DOHH2 (cell line): ENCODE results near the gene SMAP1.

Experiments
- H3F3A ChIP-seq: fragments of 200-600 bp; sonication (generic), shearing (Covaris generic); 2 replicates; pipeline ENCODE4 v1.6.0; 2016; ENCODE audit warnings: antibody characterized with exemption, mild to moderate bottlenecking; ENCODE audit not compliant: control insufficient read depth, insufficient read depth
- H3K27ac ChIP-seq: fragments of 200-600 bp; sonication (generic); 2 replicates; pipeline ENCODE4 v1.5.1; 2014; ENCODE audit warnings: low read depth, mild to moderate bottlenecking, low read length, moderate library complexity
- H3K27me3 ChIP-seq: fragments of 200-600 bp; sonication (generic); 2 replicates; pipeline ENCODE4 v1.6.1; 2014; ENCODE audit warnings: mild to moderate bottlenecking, low read length, mixed read lengths; ENCODE audit not compliant: control insufficient read depth
- H3K36me3 ChIP-seq: fragments of 200-600 bp; sonication (generic); 2 replicates; pipeline ENCODE4 v1.6.1; 2014; ENCODE audit warnings: mild to moderate bottlenecking, low read length, moderate library complexity, mixed read lengths; ENCODE audit not compliant: control insufficient read depth
- H3K4me1 ChIP-seq: fragments of 200-600 bp; sonication (generic); 2 replicates; pipeline ENCODE4 v1.6.1; 2014; ENCODE audit warnings: mild to moderate bottlenecking, low read length, mixed read lengths; ENCODE audit not compliant: control insufficient read depth
- H3K4me2 ChIP-seq: fragments of 200-600 bp; sonication (generic); 2 replicates; pipeline ENCODE4 v1.6.0; 2014; ENCODE audit warnings: mild to moderate bottlenecking, low read length, moderate library complexity
- H3K4me3 ChIP-seq: fragments of 200-600 bp; sonication (generic); 2 replicates; pipeline ENCODE4 v1.5.1; 2014; ENCODE audit warnings: mild to moderate bottlenecking, low read length, mixed read lengths
- H3K79me2 ChIP-seq: fragments of 200-600 bp; sonication (generic); 2 replicates; pipeline ENCODE4 v1.6.1; 2014; ENCODE audit warnings: mild to moderate bottlenecking, low read length, mixed read lengths; ENCODE audit not compliant: control insufficient read depth
- H3K9me2 ChIP-seq: fragments of 200-600 bp; sonication (generic); replicated peaks from 2 replicates; pipeline ENCODE4 v1.6.1; 2014; ENCODE audit warnings: mild to moderate bottlenecking, low read length, mixed read lengths; ENCODE audit not compliant: control insufficient read depth
- H3K9me3 ChIP-seq: fragments of 200-600 bp; sonication (generic); 2 replicates; pipeline ENCODE4 v1.6.1; 2014; ENCODE audit warnings: antibody characterized with exemption, low read length, mixed read lengths; ENCODE audit not compliant: control insufficient read depth, insufficient read depth
- H4K20me1 ChIP-seq: fragments of 200-600 bp; sonication (generic); 2 replicates; pipeline ENCODE4 v1.6.0; 2014; ENCODE audit warnings: low read depth, mild to moderate bottlenecking, antibody characterized with exemption, low read length, moderate library complexity; ENCODE audit not compliant: control insufficient read depth, insufficient read depth
- EZH2phosphoT487 ChIP-seq: fragments of 200-600 bp; sonication (generic); IDR thresholded peaks from 2 replicates; pipeline ENCODE4 v1.6.1; 2017; ENCODE audit warnings: borderline replicate concordance, mild to moderate bottlenecking, antibody characterized with exemption, low read length, moderate library complexity, mixed read lengths
- TF ChIP-seq, protein P1 (sequence below): fragments of 200-600 bp; sonication (generic); IDR thresholded peaks from one replicate; pipeline ENCODE4 v1.5.1; 2014; ENCODE audit warnings: antibody characterized with exemption, mild to moderate bottlenecking, low read depth, low read length; ENCODE audit not compliant: poor library complexity, severe bottlenecking

SMAP1 gene

GRCh38 chr6:70839286-70840266 is 171.9 kb downstream of the SMAP1 start:
- H3K9me2 ChIP-seq: no peaks in the 10 kb centered on the region
- no peaks in the 10 kb centered on the region for H3K4me1 ChIP-seq
- no peaks in the 10 kb centered on the region for H3K27me3 ChIP-seq
- TF ChIP-seq, protein P1, sequence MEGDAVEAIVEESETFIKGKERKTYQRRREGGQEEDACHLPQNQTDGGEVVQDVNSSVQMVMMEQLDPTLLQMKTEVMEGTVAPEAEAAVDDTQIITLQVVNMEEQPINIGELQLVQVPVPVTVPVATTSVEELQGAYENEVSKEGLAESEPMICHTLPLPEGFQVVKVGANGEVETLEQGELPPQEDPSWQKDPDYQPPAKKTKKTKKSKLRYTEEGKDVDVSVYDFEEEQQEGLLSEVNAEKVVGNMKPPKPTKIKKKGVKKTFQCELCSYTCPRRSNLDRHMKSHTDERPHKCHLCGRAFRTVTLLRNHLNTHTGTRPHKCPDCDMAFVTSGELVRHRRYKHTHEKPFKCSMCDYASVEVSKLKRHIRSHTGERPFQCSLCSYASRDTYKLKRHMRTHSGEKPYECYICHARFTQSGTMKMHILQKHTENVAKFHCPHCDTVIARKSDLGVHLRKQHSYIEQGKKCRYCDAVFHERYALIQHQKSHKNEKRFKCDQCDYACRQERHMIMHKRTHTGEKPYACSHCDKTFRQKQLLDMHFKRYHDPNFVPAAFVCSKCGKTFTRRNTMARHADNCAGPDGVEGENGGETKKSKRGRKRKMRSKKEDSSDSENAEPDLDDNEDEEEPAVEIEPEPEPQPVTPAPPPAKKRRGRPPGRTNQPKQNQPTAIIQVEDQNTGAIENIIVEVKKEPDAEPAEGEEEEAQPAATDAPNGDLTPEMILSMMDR: no peak
- TF ChIP-seq EZH2phosphoT487: no peak
- H3K27ac ChIP-seq: no peak overlapping the region
- no peaks in the 10 kb centered on the region for H4K20me1 ChIP-seq
- H3K36me3 ChIP-seq: no peaks in the 10 kb centered on the region
- no peaks in the 10 kb centered on the region for H3K9me3 ChIP-seq
- H3K79me2 ChIP-seq: no peaks in the 10 kb centered on the region
- H3F3A ChIP-seq: no peaks in the 10 kb centered on the region
- no peak overlapping the region for H3K4me3 ChIP-seq
- H3K4me2 ChIP-seq: no peak overlapping the region

DNA sequence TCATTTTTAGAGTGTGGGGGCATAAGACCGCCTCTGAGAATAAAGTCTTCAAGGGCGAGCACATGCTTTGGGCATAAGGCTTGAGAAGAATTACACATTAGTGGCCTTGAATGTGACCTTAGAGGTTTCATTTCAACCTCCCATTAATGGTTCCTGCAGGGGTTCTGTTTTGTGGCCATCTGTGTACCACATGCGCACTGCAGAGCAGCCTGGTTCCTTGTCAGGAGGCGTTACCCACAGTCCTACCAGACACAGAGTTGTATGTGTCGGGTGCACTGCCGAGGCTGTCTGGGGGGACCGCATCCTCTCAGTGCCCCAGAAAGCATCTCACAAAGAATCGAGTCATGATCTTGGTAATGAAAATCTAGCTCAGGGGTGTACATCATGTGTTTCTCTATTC is 173.4 kb downstream of the SMAP1 start:
- TF ChIP-seq, protein P1: no peak
- TF ChIP-seq EZH2phosphoT487: no peak
- Histone ChIP-seq H3K9me3 (no peaks in the 10 kb centered on the region), H3K36me3 (no peaks in the 10 kb centered on the region), H4K20me1 (no peaks in the 10 kb centered on the region), H3K27me3 (no peaks in the 10 kb centered on the region), H3K4me1 (no peaks in the 10 kb centered on the region), H3K9me2 (no peaks in the 10 kb centered on the region), H3K27ac (no peak overlapping the region), H3K4me2 (no peak overlapping the region), H3F3A (no peaks in the 10 kb centered on the region), H3K79me2 (no peaks in the 10 kb centered on the region), H3K4me3 (no peak overlapping the region)

DNA sequence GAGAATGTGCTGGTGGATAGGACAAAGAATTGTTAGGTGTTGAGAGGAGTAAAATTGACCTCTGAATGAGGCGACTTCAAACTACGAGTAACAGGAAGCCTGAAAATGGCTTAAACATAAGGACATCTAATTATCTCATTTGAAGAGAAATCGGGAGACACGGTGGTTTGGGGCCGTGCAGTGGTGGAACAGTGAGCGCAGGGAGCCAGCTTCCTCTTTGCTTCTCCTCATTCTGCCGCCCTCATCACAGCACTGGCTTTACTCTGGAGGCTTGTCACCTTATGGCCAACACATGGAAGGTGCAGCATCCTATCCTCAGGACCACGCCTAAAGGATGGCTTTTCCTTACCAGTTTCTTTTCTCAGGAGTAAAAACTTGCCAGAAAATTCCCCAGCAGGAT is 174.9 kb downstream of the SMAP1 start:
- Histone ChIP-seq H3K9me2 (no peaks in the 10 kb centered on the region), H3K4me1 (no peaks in the 10 kb centered on the region), H3K4me3 (no peak overlapping the region), H3K27me3 (no peaks in the 10 kb centered on the region), H4K20me1 (no peaks in the 10 kb centered on the region), H3K36me3 (no peaks in the 10 kb centered on the region), H3K4me2 (no peak overlapping the region), H3F3A (no peaks in the 10 kb centered on the region), H3K79me2 (no peaks in the 10 kb centered on the region), H3K27ac (no peak overlapping the region), H3K9me3 (peaks cover under 1% of the 10 kb centered on the region; the same call in 1 of the 2 replicates)
- TF ChIP-seq EZH2phosphoT487: no peak
- TF ChIP-seq, protein P1: no peak
